GM19455 (cell line): ENCODE measurements around the gene WDR76.
A peak's percentile ranks its signal among the peaks of the same experiment; 100 is the strongest.
"Not testable (repeated sequence)": the region's sequence is repeated elsewhere in the genome, so short reads cannot be mapped to it uniquely, and the experiment has no call there.

Experiments
- ATAC-seq: cut with Tn5 transposase; IDR thresholded peaks from one replicate; pipeline ENCODE4 v1.9.1; 2021; ENCODE audit not compliant: unreplicated experiment

The WDR76 gene

GRCh38 chr15:43821505-43821904, 5.3 kb upstream of the WDR76 start:
- ATAC-seq, result no peak

DNA sequence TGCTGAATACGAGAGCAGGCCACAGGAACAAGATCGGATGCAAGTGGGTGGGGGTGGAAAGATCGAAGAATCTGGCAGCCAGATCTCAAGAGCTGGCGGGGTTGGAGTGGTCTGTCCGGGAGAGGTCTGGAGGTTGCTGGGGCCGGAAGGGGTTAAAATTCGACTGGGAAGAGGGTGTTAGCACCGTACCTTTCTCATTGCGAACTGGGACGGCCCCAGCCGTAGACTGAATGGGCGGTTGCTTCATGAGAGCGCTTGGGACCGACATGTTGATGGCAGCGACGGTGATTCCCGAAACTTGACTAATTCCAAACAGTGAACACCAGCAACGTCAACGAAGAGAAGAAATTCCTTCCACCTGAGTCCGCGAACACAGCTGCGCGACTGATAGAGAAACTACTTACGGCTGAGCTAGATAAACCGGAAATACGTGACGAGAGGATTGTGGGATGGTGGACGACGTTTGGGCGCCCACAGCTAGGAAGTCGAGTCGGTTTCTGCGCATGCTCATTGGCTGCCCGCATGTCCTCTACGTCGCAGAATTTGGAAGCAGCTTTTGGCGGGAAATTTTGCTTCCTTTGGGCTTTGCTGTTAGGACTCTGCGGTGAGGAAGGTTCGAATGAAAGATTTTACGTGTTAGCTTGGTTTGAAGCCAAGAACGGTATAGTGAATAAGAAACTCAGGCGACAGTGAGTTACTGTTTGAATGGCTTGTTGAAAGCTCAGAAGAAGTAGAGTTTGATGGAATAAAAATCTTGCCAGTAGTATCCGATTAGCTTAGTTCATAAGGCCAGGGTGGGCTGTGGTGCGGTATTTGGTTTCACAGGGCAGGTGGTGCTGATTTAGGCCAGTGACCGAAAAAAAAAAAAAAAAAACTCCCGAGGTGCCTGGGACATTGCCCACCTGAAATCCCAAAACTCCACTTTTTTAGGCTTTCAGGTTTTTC, 2.2 kb upstream of the WDR76 start, which contains the start of gene MFAP1:
TSS of gene MFAP1 (minus strand) at position 389 of the 945 bp plus-strand sequence. CDS start at position 268, 121 bp downstream.
- peak; percentile 67 for ATAC-seq

DNA sequence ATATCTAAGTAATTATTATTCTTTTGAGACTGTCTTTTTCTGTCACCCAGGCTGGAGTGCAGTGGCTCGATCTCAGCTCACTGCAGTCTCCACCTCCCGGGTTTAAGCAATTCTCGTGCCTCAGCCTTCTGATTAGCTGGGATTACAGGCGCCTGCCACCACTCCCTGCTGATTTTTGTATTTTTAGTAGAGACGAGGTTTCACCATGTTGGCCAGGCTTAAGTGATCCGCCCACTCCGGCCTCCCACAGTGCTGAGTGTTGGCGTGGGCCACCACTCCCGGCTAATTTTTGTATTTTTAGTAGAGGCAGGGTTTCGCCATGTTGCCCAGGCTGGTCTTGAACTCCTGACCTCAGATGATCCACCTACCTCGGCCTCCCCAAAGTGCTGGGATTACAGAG, 1.5 kb upstream of the WDR76 start:
- not testable (repeated sequence) for ATAC-seq

DNA sequence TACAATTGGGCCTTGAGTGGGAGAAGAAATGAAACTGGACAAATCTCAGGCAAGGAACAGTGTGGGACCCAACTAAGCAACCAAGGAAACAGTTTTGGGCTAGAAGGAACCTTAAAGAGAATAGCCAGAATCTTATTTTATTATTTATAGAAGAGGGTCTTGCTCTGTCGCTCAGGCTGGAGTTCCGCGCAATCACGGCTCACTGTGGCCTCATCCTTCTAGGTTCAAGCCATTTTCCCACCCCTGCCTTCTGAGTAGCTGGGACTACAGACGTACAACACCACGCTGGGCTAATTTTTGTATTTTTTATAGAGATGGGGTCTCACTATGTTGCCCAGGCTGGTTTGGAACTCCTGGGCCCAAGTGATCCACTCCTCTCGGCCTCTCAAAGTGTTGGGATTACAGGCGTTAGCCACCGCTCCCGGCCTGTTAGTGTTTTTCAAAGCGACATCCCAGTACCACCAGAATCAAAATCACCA, 734 bp upstream of the WDR76 start:
- ATAC-seq, result no peak

DNA sequence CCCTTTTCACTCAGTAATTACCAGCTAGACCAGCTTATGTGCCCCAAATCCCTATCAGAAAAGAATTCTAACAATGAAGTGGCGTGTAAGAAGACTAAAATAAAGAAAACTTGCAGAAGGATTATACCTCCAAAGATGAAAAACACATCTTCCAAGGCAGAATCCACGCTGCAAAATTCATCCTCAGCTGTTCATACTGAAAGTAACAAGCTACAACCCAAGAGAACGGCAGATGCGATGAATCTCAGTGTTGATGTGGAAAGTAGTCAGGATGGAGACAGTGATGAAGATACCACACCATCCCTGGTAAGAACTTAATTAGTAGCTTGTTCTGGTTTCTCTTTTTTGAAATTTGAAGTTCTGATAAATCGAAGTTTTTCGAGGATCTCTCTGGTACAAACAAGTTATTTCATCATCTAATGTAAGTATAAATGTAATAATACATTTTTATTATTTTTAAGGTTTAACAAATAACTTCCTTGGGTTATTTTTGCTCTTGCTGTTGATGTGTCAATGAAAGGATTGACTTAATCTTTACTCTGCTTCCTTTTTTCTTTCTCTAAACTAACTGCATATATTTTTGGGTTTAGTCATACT, 1.4 kb downstream of the WDR76 start:
- no peak for ATAC-seq

- not testable (repeated sequence) for ATAC-seq
Observed at GRCh38 chr15:43829951-43830540, 3.2 kb downstream of the WDR76 start.

GRCh38 chr15:43830691-43831275, 4.0 kb downstream of the WDR76 start:
- ATAC-seq, result not testable (repeated sequence)

DNA sequence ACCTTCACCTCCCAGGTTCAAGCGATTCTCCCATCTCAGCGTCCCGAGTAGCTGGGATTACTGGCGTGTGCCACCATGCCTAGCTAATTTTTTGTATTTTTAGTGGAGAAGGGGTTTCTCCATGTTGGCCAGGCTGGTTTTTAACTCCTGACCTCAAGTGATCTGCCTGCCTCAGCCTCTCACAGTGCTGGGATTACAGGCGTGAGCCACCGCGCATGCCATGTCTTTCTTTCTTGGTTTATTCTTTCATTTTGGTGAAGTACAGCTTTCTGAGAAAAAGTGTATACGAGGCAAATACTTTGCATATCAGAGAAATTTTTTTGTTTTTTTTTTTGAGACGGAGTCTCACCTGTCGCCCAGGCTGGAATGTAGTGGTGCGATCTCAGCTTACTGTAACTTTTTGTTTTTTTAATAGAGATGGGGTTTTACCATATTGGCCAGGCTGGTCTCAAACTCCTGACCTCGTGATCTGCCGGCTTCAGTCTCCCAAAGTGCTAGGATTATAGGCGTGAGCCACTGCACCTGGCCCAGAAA, 4.8 kb downstream of the WDR76 start:
- ATAC-seq, result not testable (repeated sequence)

DNA sequence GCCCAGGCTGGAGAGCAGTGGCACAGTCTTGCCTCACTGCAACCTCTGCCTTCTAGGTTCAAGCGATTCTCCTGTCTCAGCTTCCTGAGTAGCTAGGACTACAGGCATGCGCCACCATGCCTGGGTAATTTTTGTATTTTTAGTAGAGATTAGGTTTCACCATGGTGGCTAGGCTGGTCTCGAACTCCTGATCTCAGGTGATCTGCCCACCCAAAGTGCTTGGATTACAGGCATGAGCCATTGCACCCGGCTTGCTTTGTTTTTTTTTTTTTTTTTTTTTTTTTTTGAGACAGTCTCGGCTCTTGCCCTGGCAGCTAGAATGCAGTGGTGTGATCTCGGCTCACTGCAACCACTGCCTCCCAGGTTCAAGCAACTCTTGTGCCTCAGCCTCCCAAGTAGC, 5.7 kb downstream of the WDR76 start:
- not testable (repeated sequence) for ATAC-seq

- no peak for ATAC-seq
Observed at GRCh38 chr15:43845421-43845820, 18.6 kb downstream of the WDR76 start.

GRCh38 chr15:43851251-43851650, 24.4 kb downstream of the WDR76 start:
- ATAC-seq, result no peak

GRCh38 chr15:43852607-43853006, 25.8 kb downstream of the WDR76 start:
- ATAC-seq, result no peak

- ATAC-seq, result no peak
Observed at GRCh38 chr15:43854801-43855200, 28.0 kb downstream of the WDR76 start.

DNA sequence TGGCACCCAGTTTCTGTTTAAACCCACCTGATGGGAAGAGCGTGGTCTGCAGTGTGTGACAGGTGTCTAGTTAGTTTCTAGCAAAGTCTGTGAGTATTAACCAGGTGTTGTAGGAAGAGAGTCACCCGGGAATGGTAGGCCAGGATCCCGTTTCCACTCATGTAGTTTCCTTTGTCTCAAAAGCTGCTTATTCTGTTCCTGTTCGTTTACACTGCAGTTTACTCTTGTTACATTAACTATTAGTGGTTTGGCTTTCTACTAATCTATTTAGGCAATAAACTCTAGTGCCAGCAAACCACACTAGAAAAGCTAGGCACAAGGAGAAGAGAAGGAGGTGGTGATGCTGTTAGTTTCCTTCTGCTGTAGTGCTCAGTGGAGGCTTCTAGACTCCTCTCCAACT, 32.7 kb downstream of the WDR76 start:
- ATAC-seq, result no peak

DNA sequence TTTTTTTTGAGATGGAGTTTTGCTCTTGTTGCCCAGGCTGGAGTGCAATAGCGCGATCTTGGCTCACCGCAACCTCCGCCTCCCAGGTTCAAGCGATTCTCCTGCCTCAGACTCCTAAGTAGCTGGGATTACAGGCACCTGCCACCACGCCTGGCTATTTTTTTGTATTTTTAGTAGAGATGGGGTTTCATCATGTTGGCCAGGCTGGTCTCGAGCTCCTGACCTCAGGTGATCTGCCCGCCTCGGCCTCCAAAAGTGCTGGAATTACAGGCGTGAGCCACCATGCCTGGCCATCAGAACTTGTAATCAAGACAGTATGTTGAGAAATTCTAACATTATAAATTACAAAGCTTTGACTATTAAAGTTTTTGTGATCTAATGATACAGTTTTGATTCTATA, 39.8 kb downstream of the WDR76 start:
- not testable (repeated sequence) for ATAC-seq

- no peak for ATAC-seq
Observed at GRCh38 chr15:43867096-43867495, 40.3 kb downstream of the WDR76 start.

DNA sequence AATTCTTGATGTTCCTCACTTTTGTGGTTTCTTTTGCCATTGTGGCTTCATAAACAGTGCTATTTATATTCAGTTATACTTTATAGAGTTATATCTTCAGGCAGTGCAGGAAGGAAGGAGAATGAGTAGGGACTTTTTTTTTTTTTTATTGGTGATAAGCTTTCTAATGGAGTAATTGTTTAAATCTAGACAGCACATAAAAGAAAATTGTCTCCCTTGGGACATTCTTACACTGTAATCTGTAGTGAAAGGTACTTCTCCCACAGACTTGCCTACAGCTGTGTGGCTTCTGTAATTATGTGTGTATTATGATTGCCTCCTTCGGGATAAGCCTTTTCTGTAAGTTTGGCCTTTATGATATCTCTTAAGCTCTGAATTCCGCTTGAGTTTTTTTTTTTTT, 41.6 kb downstream of the WDR76 start:
- no peak for ATAC-seq

GRCh38 chr15:43871835-43872234, 45.0 kb downstream of the WDR76 start:
- no peak for ATAC-seq

DNA sequence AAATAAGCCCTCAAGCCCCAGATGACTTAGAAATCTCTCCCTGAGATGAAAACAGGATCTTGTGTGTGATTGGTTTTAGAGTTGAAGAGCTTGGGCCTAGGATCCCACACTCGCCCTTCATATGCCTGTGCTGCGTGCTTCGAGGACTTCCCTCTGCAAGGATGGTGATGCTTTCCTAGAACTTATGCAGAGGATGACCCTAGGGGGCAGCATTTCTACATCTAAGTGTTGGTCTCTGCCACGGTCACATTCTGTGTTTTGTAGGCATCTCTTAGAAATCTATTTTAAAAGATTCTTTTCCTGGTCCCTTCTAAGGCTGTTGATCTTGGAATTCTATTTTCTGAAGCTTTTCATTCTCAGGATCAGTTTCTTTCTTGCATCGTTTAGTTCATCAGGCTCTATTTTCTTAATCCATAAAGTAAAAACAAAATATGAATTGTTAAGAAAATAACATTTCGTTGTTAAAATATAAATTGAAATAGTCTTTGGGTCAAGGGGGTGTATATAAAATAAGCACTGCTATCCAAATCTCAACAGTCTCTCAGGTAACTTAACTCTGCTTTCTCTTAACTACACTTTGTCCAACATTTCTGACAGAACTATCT, 45.7 kb downstream of the WDR76 start:
- no peak for ATAC-seq

- no peak for ATAC-seq
Observed at GRCh38 chr15:43873651-43874050, 46.8 kb downstream of the WDR76 start.

GRCh38 chr15:43876872-43877271, 50.1 kb downstream of the WDR76 start:
- no peak for ATAC-seq
